A673 (cell line): ENCODE results near the gene TSPAN7. TPM values are rescaled to one million over a fixed set of nuclear protein-coding genes. Genes with fewer than 3 reads are reported as not detected.
A peak's percentile ranks its signal among the peaks of the same experiment; 100 is the strongest.

Experiments
- Bru-seq: library from RNA; stranded (reverse); fragments of 400-500 nt; gene quantifications from one replicate; lab custom pipeline; 2021; lab: Mats Ljungman, UMichigan
- BruChase-seq, 2 experiments: library from RNA; stranded (reverse); fragments of 400-500 nt; gene quantifications; one replicate each; lab custom pipeline; 2021; lab: Mats Ljungman, UMichigan
- BruUV-seq: library from RNA; stranded (reverse); fragments of 400-500 nt; replicated peaks from 2 replicates; lab custom pipeline; 2021; lab: Mats Ljungman, UMichigan
- CTCF ChIA-PET: fragments of 300-600 bp; sonication (Branson Sonifier 250); formaldehyde crosslinking; loops from one replicate; lab custom pipeline; 2022; ENCODE audit warnings: antibody characterized with exemption; lab: Charles Lee
- POLR2A ChIA-PET: fragments of 300-600 bp; sonication (Branson Sonifier 250); formaldehyde crosslinking; loops from one replicate; lab custom pipeline; 2022; ENCODE audit warnings: antibody characterized with exemption; ENCODE audit not compliant: low non-redundant PET; lab: Charles Lee
- DNase-seq: peaks from one replicate; pipeline ENCODE4 v3.0.0-alpha.2; 2015; ENCODE audit warnings: low spot score
- H3K27ac ChIP-seq: fragments of 200-600 bp; sonication (generic); 2 replicates; pipeline ENCODE4 v1.5.1; 2016; ENCODE audit warnings: mixed run types, low read depth, mild to moderate bottlenecking, mixed read lengths, antibody characterized with exemption, low read length; ENCODE audit not compliant: poor library complexity, severe bottlenecking
- H3K27me3 ChIP-seq: fragments of 200-600 bp; sonication (generic); replicated peaks from 2 replicates; pipeline ENCODE4 v1.6.1; 2017; ENCODE audit warnings: mixed run types, low read depth, mild to moderate bottlenecking, mixed read lengths, antibody characterized with exemption, low read length; ENCODE audit not compliant: insufficient read depth, poor library complexity
- H3K36me3 ChIP-seq: fragments of 200-600 bp; sonication (generic); 2 replicates; pipeline ENCODE4 v1.6.1; 2016; ENCODE audit warnings: mixed run types, mild to moderate bottlenecking, mixed read lengths, antibody characterized with exemption, low read length; ENCODE audit not compliant: insufficient read depth, poor library complexity, severe bottlenecking
- H3K4me1 ChIP-seq: fragments of 200-600 bp; sonication (generic); 2 replicates; pipeline ENCODE4 v1.6.1; 2017; ENCODE audit warnings: mixed run types, mild to moderate bottlenecking, mixed read lengths, antibody characterized with exemption, low read length; ENCODE audit not compliant: insufficient read depth, poor library complexity, severe bottlenecking
- H3K4me3 ChIP-seq: fragments of 200-600 bp; sonication (generic); 2 replicates; pipeline ENCODE4 v1.5.1; 2016; ENCODE audit warnings: low read depth, mixed run types, mild to moderate bottlenecking, mixed read lengths, low read length; ENCODE audit not compliant: poor library complexity, severe bottlenecking
- H3K9me3 ChIP-seq: fragments of 200-600 bp; sonication (generic); 2 replicates; pipeline ENCODE4 v1.6.1; 2016; ENCODE audit warnings: mixed run types, low read depth, mild to moderate bottlenecking, mixed read lengths, antibody characterized with exemption, low read length; ENCODE audit not compliant: poor library complexity, severe bottlenecking
- CTCF ChIP-seq: fragments of 300-800, 200-600 bp; sonication (generic); conservative IDR thresholded peaks from 2 replicates; pipeline ENCODE4 v1.5.1; 2017; ENCODE audit warnings: low read depth, mild to moderate bottlenecking, antibody characterized with exemption, low read length, moderate library complexity, mixed read lengths
- EZH2 ChIP-seq: fragments of 200-600 bp; sonication (generic); IDR thresholded peaks from 2 replicates; pipeline ENCODE4 v1.6.1; 2017; ENCODE audit warnings: borderline replicate concordance, low read depth, mild to moderate bottlenecking, mixed read lengths, antibody characterized with exemption, low read length; ENCODE audit not compliant: poor library complexity, severe bottlenecking
- intact Hi-C: fragments of 100-400 bp; cut with micrococcal nuclease; formaldehyde crosslinking; loops from one replicate; pipeline ENCODE4 v1.10.0; 2022; ENCODE audit not compliant: unreplicated experiment
- long read RNA-seq: library from polyadenylated mRNA; stranded (forward); transcript quantifications from one replicate; pipeline ENCODE4 v2.0.0, GENCODE V29; 2022
- total RNA-seq: library from RNA; stranded (reverse); gene quantifications from 2 replicates; pipeline ENCODE4 v1.2.3, GENCODE V29; 2021

TSPAN7 gene, protein sequence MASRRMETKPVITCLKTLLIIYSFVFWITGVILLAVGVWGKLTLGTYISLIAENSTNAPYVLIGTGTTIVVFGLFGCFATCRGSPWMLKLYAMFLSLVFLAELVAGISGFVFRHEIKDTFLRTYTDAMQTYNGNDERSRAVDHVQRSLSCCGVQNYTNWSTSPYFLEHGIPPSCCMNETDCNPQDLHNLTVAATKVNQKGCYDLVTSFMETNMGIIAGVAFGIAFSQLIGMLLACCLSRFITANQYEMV
- total RNA-seq (0.26 and 0.31 TPM in 2 replicates), Bru-seq, nascent RNA (not detected), BruChase-seq, experiment 1, labeled RNA remaining after a 2-hour chase (percentile 6 among the genes with signal in this experiment), BruChase-seq, experiment 2, labeled RNA remaining after a 6-hour chase (percentile 34 among the genes with signal in this experiment)
- long read RNA-seq, partial matches to known transcripts: 0 of 1 reads
- long read RNA-seq, other reads (novel, unspliced or antisense): 0 of 1 reads

DNA sequence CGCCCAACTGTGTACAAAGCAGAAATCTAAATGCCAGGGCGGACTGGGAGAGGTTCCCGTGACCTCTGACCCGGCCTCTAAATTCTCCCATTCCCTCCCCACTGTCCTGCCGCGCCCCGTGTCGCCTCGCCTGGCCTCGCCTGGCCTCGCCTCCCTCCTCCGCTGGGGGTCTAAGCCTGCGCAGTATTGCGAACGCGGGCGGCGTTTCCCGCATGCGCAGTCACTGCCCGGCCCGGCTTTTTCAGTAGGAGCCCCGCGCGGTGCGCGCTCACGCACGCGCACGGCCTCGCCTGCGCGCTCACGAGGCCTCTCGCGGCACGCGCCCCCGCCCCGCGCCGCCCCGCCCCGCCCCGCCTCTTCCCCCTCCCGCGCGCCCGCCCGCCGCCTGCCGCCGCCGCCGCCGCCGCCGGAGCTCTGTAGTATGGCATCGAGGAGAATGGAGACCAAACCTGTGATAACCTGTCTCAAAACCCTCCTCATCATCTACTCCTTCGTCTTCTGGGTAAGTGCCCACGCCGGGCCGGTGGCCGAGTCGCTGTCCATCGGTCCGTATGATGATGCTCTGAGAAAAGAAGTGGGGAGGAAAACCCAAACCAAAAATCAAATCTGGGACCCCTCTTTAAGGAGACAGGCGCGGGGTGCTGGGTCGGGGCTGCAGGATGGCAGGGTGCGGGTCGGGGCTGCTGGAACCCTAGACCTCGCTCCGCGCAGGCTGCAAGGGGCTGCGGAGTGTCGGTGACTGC, at the start of gene TSPAN7:
TSS of gene TSPAN7 (plus strand) at position 417 of the 743 bp plus-strand sequence. CDS start at position 422, 5 bp downstream.
- no TSS peak for BruUV-seq
- intact Hi-C loops: loop anchor here (10.0 kb wide), 1 partner anchor 466 kb away; no protein-coding TSS in a partner anchor
- no peak within 1 kb of the TSS for H3K27ac ChIP-seq

GRCh38 chrX:38513112-38513742, 48.1 kb upstream of the TSPAN7 start:
- intact Hi-C loops: no loop called here
- H3K4me1 ChIP-seq: no peaks in the 10 kb centered on the region
- no peaks in the 10 kb centered on the region for H3K36me3 ChIP-seq
- POLR2A ChIA-PET: no interaction called here
- CTCF ChIA-PET: no interaction called here
- H3K9me3 ChIP-seq: no peaks in the 10 kb centered on the region
- no peak overlapping the region for H3K4me3 ChIP-seq
- no TSS peak for BruUV-seq
- no peaks in the 10 kb centered on the region for H3K27me3 ChIP-seq
- no peak for DNase-seq
- H3K27ac ChIP-seq: no peak overlapping the region
- TF ChIP-seq EZH2 (no peak), CTCF (no peak)

More for the DNA sequence above, at the start of gene TSPAN7:
- Histone ChIP-seq H3K4me3 (peak within 1 kb of the TSS; percentile 45), H3K9me3 (no peaks in the 10 kb centered on the region), H3K27me3 (no peaks in the 10 kb centered on the region), H3K4me1 (no peaks in the 10 kb centered on the region), H3K36me3 (no peaks in the 10 kb centered on the region)
- CTCF ChIA-PET: no interaction called here
- peak; percentile 80 for DNase-seq
- POLR2A ChIA-PET: no interaction called here
- no peak for TF ChIP-seq CTCF
- no peak for TF ChIP-seq EZH2
